Activated B cell treated with CpG ODN at 0.5 μM for 24 hours (primary cell): ENCODE results near the gene NNMT. TPM values are rescaled to one million over a fixed set of nuclear protein-coding genes. Genes with fewer than 3 reads are reported as not detected.

Experiments
- ATAC-seq: fragments of 200-7000 bp; cut with Tn5 transposase; one replicate; pipeline ENCODE4 v1.10.0; 2021; ENCODE audit warnings: low read depth, mild to moderate bottlenecking, moderate library complexity
- CTCF ChIA-PET: fragments of 350-600 bp; sonication (Branson Sonifier 250); formaldehyde crosslinking; loops from one replicate; lab custom pipeline; 2021; ENCODE audit warnings: antibody characterized with exemption; lab: Charles Lee
- POLR2A ChIA-PET: fragments of 350-600 bp; sonication (Branson Sonifier 250); formaldehyde crosslinking; loops from one replicate; lab custom pipeline; 2021; ENCODE audit warnings: antibody characterized with exemption; lab: Charles Lee
- DNase-seq: peaks from one replicate; pipeline ENCODE4 v3.0.0; 2022
- H3K27ac Mint-ChIP-seq: one replicate; pipeline ENCODE4 v1.8.0; 2020; ENCODE audit warnings: mixed read lengths
- H3K27me3 Mint-ChIP-seq: one replicate; pipeline ENCODE4 v1.8.0; 2021; ENCODE audit warnings: mixed read lengths
- H3K36me3 Mint-ChIP-seq: one replicate; pipeline ENCODE4 v1.8.0; 2021; ENCODE audit warnings: low read depth, mixed read lengths
- H3K4me1 Mint-ChIP-seq: one replicate; pipeline ENCODE4 v1.8.0; 2021; ENCODE audit warnings: mixed read lengths
- H3K4me3 Mint-ChIP-seq: one replicate; pipeline ENCODE4 v1.8.0; 2020; ENCODE audit warnings: mild to moderate bottlenecking, mixed read lengths
- H3K9me3 Mint-ChIP-seq: one replicate; pipeline ENCODE4 v1.8.0; 2020; ENCODE audit warnings: mixed read lengths
- CTCF ChIP-seq: fragments of 200-600 bp; IDR thresholded peaks from one replicate; pipeline ENCODE4 v1.8.0; 2022; ENCODE audit warnings: antibody characterized with exemption, mild to moderate bottlenecking
- intact Hi-C: fragments of 100-400 bp; cut with micrococcal nuclease; formaldehyde crosslinking; loops from one replicate; pipeline ENCODE4 v1.15.1; 2024
- total RNA-seq: library from RNA; stranded (reverse); gene quantifications from 2 replicates; pipeline ENCODE4 v1.2.3, GENCODE V29; 2022

NNMT gene
- total RNA-seq, 1 donor from 2014 or later = not detected

GRCh38 chr11:114256176-114256966, 39.8 kb upstream of the NNMT start:
- Mint-ChIP-seq H3K9me3 (no peaks in the 10 kb centered on the region), H3K36me3 (no peaks in the 10 kb centered on the region), H3K4me1 (peaks cover 38% of the 10 kb centered on the region), H3K27ac (no peak overlapping the region), H3K4me3 (no peak overlapping the region), H3K27me3 (no peaks in the 10 kb centered on the region)
- ATAC-seq = no peak
- no peak for DNase-seq
- CTCF ChIA-PET = no interaction called here
- intact Hi-C loops = no loop called here
- no peak for TF ChIP-seq CTCF
- POLR2A ChIA-PET = no interaction called here

GRCh38 chr11:114256967-114257286, 39.3 kb upstream of the NNMT start:
- H3K27me3 Mint-ChIP-seq = no peaks in the 10 kb centered on the region
- POLR2A ChIA-PET = no interaction called here

GRCh38 chr11:114257621-114258558, 38.3 kb upstream of the NNMT start:
- H3K4me1 Mint-ChIP-seq = peaks cover 31% of the 10 kb centered on the region
- no peaks in the 10 kb centered on the region for H3K9me3 Mint-ChIP-seq
- peak overlapping the region; percentile 55 for H3K4me3 Mint-ChIP-seq
- DNase-seq (no peak), ATAC-seq (no peak)
- intact Hi-C loops = loop anchor here (1.0 to 2.0 kb wide), 3 partner anchors 71 to 199 kb away; partner anchors contain the start of gene ZBTB16
- ChIA-PET CTCF (interaction anchor here (0.8 to 8.9 kb wide), 10 partner anchors 61 to 452 kb away, joined by 3 to 306 read pairs (median 21); partner anchors contain the start of gene ZBTB16), POLR2A (interaction anchor here (0.8 to 3.2 kb wide), 9 partner anchors 62 to 361 kb away, joined by 3 to 16 read pairs (median 7); partner anchors contain the start of gene ZBTB16)
- H3K36me3 Mint-ChIP-seq = no peaks in the 10 kb centered on the region
- H3K27ac Mint-ChIP-seq = peak overlapping the region; percentile 89
- no peaks in the 10 kb centered on the region for H3K27me3 Mint-ChIP-seq
- TF ChIP-seq CTCF = no peak

More at GRCh38 chr11:114256967-114257286, 39.3 kb upstream of the NNMT start:
- Mint-ChIP-seq H3K27ac (no peak overlapping the region), H3K4me3 (no peak overlapping the region), H3K36me3 (no peaks in the 10 kb centered on the region), H3K9me3 (no peaks in the 10 kb centered on the region), H3K4me1 (peaks cover 32% of the 10 kb centered on the region)
- no peak for TF ChIP-seq CTCF
- intact Hi-C loops = no loop called here
- ATAC-seq (no peak), DNase-seq (no peak)
- CTCF ChIA-PET = interaction anchor here (8.0 kb wide), 1 partner anchor 361 kb away, joined by 306 read pairs; no protein-coding TSS in a partner anchor

- Mint-ChIP-seq H3K4me3 (peak overlapping the region; percentile 55), H3K36me3 (no peaks in the 10 kb centered on the region), H3K4me1 (peaks cover 31% of the 10 kb centered on the region), H3K27me3 (no peaks in the 10 kb centered on the region), H3K9me3 (no peaks in the 10 kb centered on the region), H3K27ac (peak overlapping the region; percentile 89)
- peak; percentile 91 for ATAC-seq
- intact Hi-C loops = loop anchor here (1.0 to 2.0 kb wide), 3 partner anchors 71 to 200 kb away; partner anchors contain the start of gene ZBTB16
- POLR2A ChIA-PET = interaction anchor here (0.8 to 3.2 kb wide), 9 partner anchors 62 to 362 kb away, joined by 4 to 16 read pairs (median 7); partner anchors contain the start of gene ZBTB16
- peak; percentile 33 for DNase-seq
- CTCF ChIA-PET = interaction anchor here (0.8 to 8.9 kb wide), 11 partner anchors 62 to 453 kb away, joined by 3 to 306 read pairs (median 21); partner anchors contain the start of gene ZBTB16
- no peak for TF ChIP-seq CTCF
Measured at GRCh38 chr11:114258696-114259095, 37.5 kb upstream of the NNMT start.
